Measurements from ENCODE around the gene RFNG.

DNA sequence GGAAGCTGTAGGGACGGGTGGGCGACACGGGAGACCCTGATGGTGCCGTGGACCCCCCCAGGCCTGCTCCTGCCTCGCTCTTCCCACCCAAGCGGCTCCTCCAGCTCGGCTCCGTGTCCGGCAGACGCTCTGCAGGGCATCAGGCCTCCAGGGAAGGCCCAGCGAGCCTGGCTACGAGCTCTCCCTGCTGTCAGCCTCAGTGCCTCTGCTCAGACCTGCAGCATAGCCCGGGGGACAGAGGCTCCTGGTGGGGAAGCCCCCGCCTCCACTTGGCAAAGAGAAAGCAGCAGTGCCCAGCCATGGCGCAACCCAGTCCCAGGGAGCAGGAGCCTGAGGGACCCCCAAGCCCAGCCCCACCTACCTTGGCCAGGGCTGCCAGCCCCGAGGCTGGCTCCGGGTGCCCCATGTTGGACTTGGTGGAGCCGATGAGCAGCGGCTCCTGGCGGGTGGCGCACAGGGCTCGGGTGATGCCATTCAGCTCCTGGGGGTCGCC, 40.5 kb upstream of the RFNG start:
- TF ChIP-seq CTCF (IDR thresholded peaks at IDR 0.05): no peak
- no peak for TF ChIP-seq TCF7L2 (IDR thresholded peaks at IDR 0.05; ENCODE audit: low read depth, low read length)
- TF ChIP-seq SIN3A (IDR thresholded peaks at IDR 0.05; ENCODE audit: borderline replicate concordance, insufficient read depth, low read depth, low read length): no peak
- TF ChIP-seq, protein P1, sequence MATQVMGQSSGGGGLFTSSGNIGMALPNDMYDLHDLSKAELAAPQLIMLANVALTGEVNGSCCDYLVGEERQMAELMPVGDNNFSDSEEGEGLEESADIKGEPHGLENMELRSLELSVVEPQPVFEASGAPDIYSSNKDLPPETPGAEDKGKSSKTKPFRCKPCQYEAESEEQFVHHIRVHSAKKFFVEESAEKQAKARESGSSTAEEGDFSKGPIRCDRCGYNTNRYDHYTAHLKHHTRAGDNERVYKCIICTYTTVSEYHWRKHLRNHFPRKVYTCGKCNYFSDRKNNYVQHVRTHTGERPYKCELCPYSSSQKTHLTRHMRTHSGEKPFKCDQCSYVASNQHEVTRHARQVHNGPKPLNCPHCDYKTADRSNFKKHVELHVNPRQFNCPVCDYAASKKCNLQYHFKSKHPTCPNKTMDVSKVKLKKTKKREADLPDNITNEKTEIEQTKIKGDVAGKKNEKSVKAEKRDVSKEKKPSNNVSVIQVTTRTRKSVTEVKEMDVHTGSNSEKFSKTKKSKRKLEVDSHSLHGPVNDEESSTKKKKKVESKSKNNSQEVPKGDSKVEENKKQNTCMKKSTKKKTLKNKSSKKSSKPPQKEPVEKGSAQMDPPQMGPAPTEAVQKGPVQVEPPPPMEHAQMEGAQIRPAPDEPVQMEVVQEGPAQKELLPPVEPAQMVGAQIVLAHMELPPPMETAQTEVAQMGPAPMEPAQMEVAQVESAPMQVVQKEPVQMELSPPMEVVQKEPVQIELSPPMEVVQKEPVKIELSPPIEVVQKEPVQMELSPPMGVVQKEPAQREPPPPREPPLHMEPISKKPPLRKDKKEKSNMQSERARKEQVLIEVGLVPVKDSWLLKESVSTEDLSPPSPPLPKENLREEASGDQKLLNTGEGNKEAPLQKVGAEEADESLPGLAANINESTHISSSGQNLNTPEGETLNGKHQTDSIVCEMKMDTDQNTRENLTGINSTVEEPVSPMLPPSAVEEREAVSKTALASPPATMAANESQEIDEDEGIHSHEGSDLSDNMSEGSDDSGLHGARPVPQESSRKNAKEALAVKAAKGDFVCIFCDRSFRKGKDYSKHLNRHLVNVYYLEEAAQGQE (IDR thresholded peaks at IDR 0.05; ENCODE audit: insufficient read depth in 1 of 2, low read depth in 2 of 2, low read length in 1 of 2): no peak
- peak; percentile 28; the same call in 1 of the 2 replicates for TF ChIP-seq POLR2AphosphoS5 (IDR thresholded peaks at IDR 0.05; ENCODE audit: low read depth, low read length)

Measured in Panc1 (cell line).